Caco-2 (cell line): ENCODE data around the gene SDE2. TPM values are rescaled to one million over a fixed set of nuclear protein-coding genes. Genes with fewer than 3 reads are reported as not detected.

Source experiments
- BruUV-seq: library from RNA; stranded (reverse); fragments of 400-500 nt; replicated peaks from 2 replicates; lab custom pipeline; 2021; lab: Mats Ljungman, UMichigan
- CTCF ChIA-PET: fragments of 300-600 bp; sonication (Branson Sonifier 250); formaldehyde crosslinking; loops from one replicate; lab custom pipeline; 2022; ENCODE audit warnings: antibody characterized with exemption; lab: Charles Lee
- POLR2A ChIA-PET: fragments of 300-600 bp; sonication (Branson Sonifier 250); formaldehyde crosslinking; loops from one replicate; lab custom pipeline; 2022; ENCODE audit warnings: antibody characterized with exemption; lab: Charles Lee
- DNase-seq, 2 experiments: peaks; one replicate each; pipeline versions ENCODE4 v3.0.0 to v3.0.0-alpha.2; 2020 to 2022
- H3K27me3 ChIP-seq: replicated peaks from 2 replicates; pipeline ENCODE4 v1.6.0; 2011; ENCODE audit warnings: low read length; ENCODE audit not compliant: control insufficient read depth, insufficient read depth
- H3K36me3 ChIP-seq: 2 replicates; pipeline ENCODE4 v1.5.1; 2011; ENCODE audit warnings: low read length; ENCODE audit not compliant: control insufficient read depth, insufficient read depth
- H3K4me1 ChIP-seq: fragments of 250-450 bp; sonication (Bioruptor Pico); 2 replicates; pipeline ENCODE4 v1.5.1; 2020; ENCODE audit warnings: mild to moderate bottlenecking
- H3K4me3 ChIP-seq: 2 replicates; pipeline ENCODE4 v1.5.1; 2011; ENCODE audit warnings: low read depth, mild to moderate bottlenecking, control low read depth, low read length
- H3K9me3 ChIP-seq: fragments of 250-450 bp; sonication (Bioruptor Pico); 2 replicates; pipeline ENCODE4 v1.5.1; 2020; ENCODE audit warnings: mild to moderate bottlenecking, moderate library complexity
- H3K27ac Mint-ChIP-seq: one replicate; pipeline ENCODE4 v1.8.0; 2022; ENCODE audit warnings: mixed read lengths; ENCODE audit not compliant: unreplicated experiment
- H3K27me3 Mint-ChIP-seq: one replicate; pipeline ENCODE4 v1.8.0; 2022; ENCODE audit warnings: mixed read lengths; ENCODE audit not compliant: insufficient read depth, unreplicated experiment
- H3K36me3 Mint-ChIP-seq: one replicate; pipeline ENCODE4 v1.8.0; 2022; ENCODE audit warnings: mild to moderate bottlenecking, mixed read lengths; ENCODE audit not compliant: insufficient read depth, unreplicated experiment
- H3K4me1 Mint-ChIP-seq: one replicate; pipeline ENCODE4 v1.8.0; 2022; ENCODE audit warnings: low read depth, mixed read lengths; ENCODE audit not compliant: unreplicated experiment
- H3K4me3 Mint-ChIP-seq: one replicate; pipeline ENCODE4 v1.8.0; 2022; ENCODE audit warnings: mild to moderate bottlenecking, moderate library complexity, mixed read lengths; ENCODE audit not compliant: unreplicated experiment
- H3K9me3 Mint-ChIP-seq: one replicate; pipeline ENCODE4 v1.8.0; 2022; ENCODE audit warnings: mixed read lengths; ENCODE audit not compliant: unreplicated experiment
- CTCF ChIP-seq, 2 experiments: fragments of 200-600 bp in 1 of 2; IDR thresholded peaks; 1 replicate in 1 of 2; 2 replicates in 1 of 2; pipeline versions ENCODE4 v1.5.1 to v1.8.0; 2011 to 2022; ENCODE audit warnings: antibody characterized with exemption in 1 of 2, control low read depth in 1 of 2, inconsistent platforms in 1 of 2, low read depth in 1 of 2, low read length in 1 of 2, mild to moderate bottlenecking in 1 of 2, moderate library complexity in 1 of 2; ENCODE audit not compliant: insufficient read depth in 1 of 2, severe bottlenecking in 1 of 2, unreplicated experiment in 1 of 2
- intact Hi-C: fragments of 100-400 bp; cut with micrococcal nuclease; formaldehyde crosslinking; loops from one replicate; pipeline ENCODE4 v1.10.0; 2022; ENCODE audit not compliant: unreplicated experiment
- total RNA-seq: library from RNA; stranded (reverse); gene quantifications from 2 replicates; pipeline ENCODE4 v1.2.3, GENCODE V29; 2022

Gene SDE2
- total RNA-seq, 1 experiment from 2014 or later: 18.6 TPM

- POLR2A ChIA-PET: no interaction called here
- TF ChIP-seq CTCF (IDR thresholded peaks at IDR 0.05; ENCODE audit: insufficient read depth in 1 of 2, low read depth in 1 of 2, low read length in 1 of 2, severe bottlenecking in 1 of 2, unreplicated experiment in 1 of 2): no peak
- Histone ChIP-seq H3K27me3 (no peaks in the 10 kb centered on the region; the same call in 1 of the 2 replicates), H3K9me3 (no peaks in the 10 kb centered on the region), H3K4me1 (no peaks in the 10 kb centered on the region), H3K4me3 (no peak overlapping the region), H3K36me3 (no peaks in the 10 kb centered on the region)
- BruUV-seq: no TSS peak
- no peak for DNase-seq
- Mint-ChIP-seq H3K9me3 (no peaks in the 10 kb centered on the region), H3K36me3 (peaks cover 5% of the 10 kb centered on the region), H3K4me1 (no peaks in the 10 kb centered on the region), H3K4me3 (no peak overlapping the region), H3K27me3 (peaks cover 5% of the 10 kb centered on the region), H3K27ac (no peak overlapping the region)
- CTCF ChIA-PET: no interaction called here
- intact Hi-C loops: no loop called here
Measured at GRCh38 chr1:226046240-226046639, 47.1 kb upstream of the SDE2 start.

- Histone ChIP-seq H3K36me3 (no peaks in the 10 kb centered on the region), H3K4me3 (no peak overlapping the region), H3K9me3 (no peaks in the 10 kb centered on the region), H3K27me3 (no peaks in the 10 kb centered on the region; the same call in 1 of the 2 replicates), H3K4me1 (no peaks in the 10 kb centered on the region)
- no peak overlapping the region for H3K27ac Mint-ChIP-seq
- no peak for TF ChIP-seq CTCF (IDR thresholded peaks at IDR 0.05; ENCODE audit: insufficient read depth in 1 of 2, low read depth in 1 of 2, low read length in 1 of 2, severe bottlenecking in 1 of 2, unreplicated experiment in 1 of 2)
- H3K4me1 Mint-ChIP-seq: no peaks in the 10 kb centered on the region
- DNase-seq: no peak
- peaks cover 5% of the 10 kb centered on the region for H3K27me3 Mint-ChIP-seq
- POLR2A ChIA-PET: no interaction called here
- H3K4me3 Mint-ChIP-seq: no peak overlapping the region
- CTCF ChIA-PET: no interaction called here
- H3K9me3 Mint-ChIP-seq: no peaks in the 10 kb centered on the region
- peaks cover 5% of the 10 kb centered on the region for H3K36me3 Mint-ChIP-seq
- intact Hi-C loops: no loop called here
- no TSS peak for BruUV-seq
Measured at GRCh38 chr1:226044514-226045101, 45.5 kb upstream of the SDE2 start.

DNA sequence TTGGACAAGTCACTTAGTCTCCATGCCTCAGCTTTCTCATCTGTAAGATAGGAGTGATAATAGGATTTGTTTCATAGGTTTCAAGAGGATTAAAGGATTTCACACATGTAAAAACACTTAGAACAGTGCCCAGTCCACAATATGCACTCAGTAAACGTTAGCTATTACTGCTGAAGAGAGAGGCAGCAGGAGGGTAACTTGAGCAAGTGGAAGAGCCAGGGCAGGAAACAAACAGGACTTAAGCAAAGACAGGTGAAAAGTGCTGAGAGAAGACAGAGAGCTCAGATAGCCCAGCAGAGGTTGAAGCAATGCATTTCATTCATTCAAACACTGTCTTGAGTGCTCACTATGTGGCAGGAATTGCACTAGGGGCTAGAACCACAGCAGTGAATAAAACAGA, 42.3 kb upstream of the SDE2 start:
- BruUV-seq: no TSS peak
- intact Hi-C loops: no loop called here
- no peak for TF ChIP-seq CTCF (IDR thresholded peaks at IDR 0.05; ENCODE audit: insufficient read depth in 1 of 2, low read depth in 1 of 2, low read length in 1 of 2, severe bottlenecking in 1 of 2, unreplicated experiment in 1 of 2)

More for the DNA sequence above, 42.3 kb upstream of the SDE2 start:
- Mint-ChIP-seq H3K36me3 (no peaks in the 10 kb centered on the region), H3K9me3 (no peaks in the 10 kb centered on the region), H3K27me3 (peaks cover 5% of the 10 kb centered on the region), H3K4me1 (no peaks in the 10 kb centered on the region), H3K27ac (no peak overlapping the region), H3K4me3 (no peak overlapping the region)
- POLR2A ChIA-PET: no interaction called here
- no peak for DNase-seq
- CTCF ChIA-PET: no interaction called here
- Histone ChIP-seq H3K4me1 (no peaks in the 10 kb centered on the region), H3K9me3 (no peaks in the 10 kb centered on the region), H3K27me3 (no peaks in the 10 kb centered on the region), H3K4me3 (no peak overlapping the region), H3K36me3 (no peaks in the 10 kb centered on the region)
